Caco-2 (cell line): Measurements from ENCODE around the gene ATP1A1. TPM values are rescaled to one million over a fixed set of nuclear protein-coding genes. Genes with fewer than 3 reads are reported as not detected.

Experiments used
- BruUV-seq: library from RNA; stranded (reverse); fragments of 400-500 nt; replicated peaks from 2 replicates; lab custom pipeline; 2021; lab: Mats Ljungman, UMichigan
- CTCF ChIA-PET: fragments of 300-600 bp; sonication (Branson Sonifier 250); formaldehyde crosslinking; loops from one replicate; lab custom pipeline; 2022; ENCODE audit warnings: antibody characterized with exemption; lab: Charles Lee
- POLR2A ChIA-PET: fragments of 300-600 bp; sonication (Branson Sonifier 250); formaldehyde crosslinking; loops from one replicate; lab custom pipeline; 2022; ENCODE audit warnings: antibody characterized with exemption; lab: Charles Lee
- DNase-seq, 2 experiments: peaks; one replicate each; pipeline versions ENCODE4 v3.0.0 to v3.0.0-alpha.2; 2020 to 2022
- H3K27me3 ChIP-seq: replicated peaks from 2 replicates; pipeline ENCODE4 v1.6.0; 2011; ENCODE audit warnings: low read length; ENCODE audit not compliant: control insufficient read depth, insufficient read depth
- H3K36me3 ChIP-seq: 2 replicates; pipeline ENCODE4 v1.5.1; 2011; ENCODE audit warnings: low read length; ENCODE audit not compliant: control insufficient read depth, insufficient read depth
- H3K4me1 ChIP-seq: fragments of 250-450 bp; sonication (Bioruptor Pico); 2 replicates; pipeline ENCODE4 v1.5.1; 2020; ENCODE audit warnings: mild to moderate bottlenecking
- H3K4me3 ChIP-seq: 2 replicates; pipeline ENCODE4 v1.5.1; 2011; ENCODE audit warnings: low read depth, mild to moderate bottlenecking, control low read depth, low read length
- H3K9me3 ChIP-seq: fragments of 250-450 bp; sonication (Bioruptor Pico); 2 replicates; pipeline ENCODE4 v1.5.1; 2020; ENCODE audit warnings: mild to moderate bottlenecking, moderate library complexity
- H3K27ac Mint-ChIP-seq: one replicate; pipeline ENCODE4 v1.8.0; 2022; ENCODE audit warnings: mixed read lengths; ENCODE audit not compliant: unreplicated experiment
- H3K27me3 Mint-ChIP-seq: one replicate; pipeline ENCODE4 v1.8.0; 2022; ENCODE audit warnings: mixed read lengths; ENCODE audit not compliant: insufficient read depth, unreplicated experiment
- H3K36me3 Mint-ChIP-seq: one replicate; pipeline ENCODE4 v1.8.0; 2022; ENCODE audit warnings: mild to moderate bottlenecking, mixed read lengths; ENCODE audit not compliant: insufficient read depth, unreplicated experiment
- H3K4me1 Mint-ChIP-seq: one replicate; pipeline ENCODE4 v1.8.0; 2022; ENCODE audit warnings: low read depth, mixed read lengths; ENCODE audit not compliant: unreplicated experiment
- H3K4me3 Mint-ChIP-seq: one replicate; pipeline ENCODE4 v1.8.0; 2022; ENCODE audit warnings: mild to moderate bottlenecking, moderate library complexity, mixed read lengths; ENCODE audit not compliant: unreplicated experiment
- H3K9me3 Mint-ChIP-seq: one replicate; pipeline ENCODE4 v1.8.0; 2022; ENCODE audit warnings: mixed read lengths; ENCODE audit not compliant: unreplicated experiment
- intact Hi-C: fragments of 100-400 bp; cut with micrococcal nuclease; formaldehyde crosslinking; loops from one replicate; pipeline ENCODE4 v1.10.0; 2022; ENCODE audit not compliant: unreplicated experiment
- total RNA-seq: library from RNA; stranded (reverse); gene quantifications from 2 replicates; pipeline ENCODE4 v1.2.3, GENCODE V29; 2022
- TF ChIP-seq, protein P1 (sequence below), 2 experiments: fragments of 200-600 bp in 1 of 2; IDR thresholded peaks; 1 replicate in 1 of 2; 2 replicates in 1 of 2; pipeline versions ENCODE4 v1.5.1 to v1.8.0; 2011 to 2022; ENCODE audit warnings: antibody characterized with exemption in 1 of 2, control low read depth in 1 of 2, inconsistent platforms in 1 of 2, low read depth in 1 of 2, low read length in 1 of 2, mild to moderate bottlenecking in 1 of 2, moderate library complexity in 1 of 2; ENCODE audit not compliant: insufficient read depth in 1 of 2, severe bottlenecking in 1 of 2, unreplicated experiment in 1 of 2

The ATP1A1 gene
- total RNA-seq, 1 experiment from 2014 or later: 508 TPM

DNA sequence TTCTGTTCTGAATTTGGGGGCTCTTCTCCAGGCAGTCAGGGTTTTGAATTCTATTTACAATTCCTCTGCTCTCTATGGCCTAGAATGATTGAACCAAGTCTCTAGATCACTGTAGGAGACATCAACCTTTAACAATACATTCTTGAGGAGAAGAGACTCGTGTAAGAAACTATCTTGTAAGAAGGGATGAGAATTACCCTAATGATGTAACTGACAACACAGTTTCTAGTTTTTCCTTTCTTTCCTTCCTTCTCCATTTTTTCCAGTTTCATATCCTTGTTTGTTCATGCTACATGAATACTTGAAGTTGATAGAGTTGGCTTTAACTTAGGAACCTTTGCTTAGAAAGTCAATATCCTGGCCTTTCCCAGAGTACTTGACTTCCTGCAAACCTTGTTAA, 1.3 kb upstream of the ATP1A1 start:
- TF ChIP-seq, protein P1, sequence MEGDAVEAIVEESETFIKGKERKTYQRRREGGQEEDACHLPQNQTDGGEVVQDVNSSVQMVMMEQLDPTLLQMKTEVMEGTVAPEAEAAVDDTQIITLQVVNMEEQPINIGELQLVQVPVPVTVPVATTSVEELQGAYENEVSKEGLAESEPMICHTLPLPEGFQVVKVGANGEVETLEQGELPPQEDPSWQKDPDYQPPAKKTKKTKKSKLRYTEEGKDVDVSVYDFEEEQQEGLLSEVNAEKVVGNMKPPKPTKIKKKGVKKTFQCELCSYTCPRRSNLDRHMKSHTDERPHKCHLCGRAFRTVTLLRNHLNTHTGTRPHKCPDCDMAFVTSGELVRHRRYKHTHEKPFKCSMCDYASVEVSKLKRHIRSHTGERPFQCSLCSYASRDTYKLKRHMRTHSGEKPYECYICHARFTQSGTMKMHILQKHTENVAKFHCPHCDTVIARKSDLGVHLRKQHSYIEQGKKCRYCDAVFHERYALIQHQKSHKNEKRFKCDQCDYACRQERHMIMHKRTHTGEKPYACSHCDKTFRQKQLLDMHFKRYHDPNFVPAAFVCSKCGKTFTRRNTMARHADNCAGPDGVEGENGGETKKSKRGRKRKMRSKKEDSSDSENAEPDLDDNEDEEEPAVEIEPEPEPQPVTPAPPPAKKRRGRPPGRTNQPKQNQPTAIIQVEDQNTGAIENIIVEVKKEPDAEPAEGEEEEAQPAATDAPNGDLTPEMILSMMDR (IDR thresholded peaks at IDR 0.05; ENCODE audit: insufficient read depth in 1 of 2, low read depth in 1 of 2, low read length in 1 of 2, severe bottlenecking in 1 of 2, unreplicated experiment in 1 of 2): no peak
- no TSS peak for BruUV-seq
- Histone ChIP-seq H3K27me3 (no peaks in the 10 kb centered on the region), H3K4me3 (peak overlapping the region; percentile 86; the same call in 1 of the 2 replicates), H3K4me1 (peaks cover 12% of the 10 kb centered on the region), H3K36me3 (no peaks in the 10 kb centered on the region), H3K9me3 (no peaks in the 10 kb centered on the region)
- CTCF ChIA-PET: interaction anchor here (1.9 kb wide), 1 partner anchor 114 kb away, joined by 4 read pairs; no protein-coding TSS in a partner anchor
- Mint-ChIP-seq H3K4me3 (peak overlapping the region; percentile 89), H3K27me3 (no peaks in the 10 kb centered on the region), H3K27ac (peak overlapping the region; percentile 91), H3K4me1 (peaks cover 10% of the 10 kb centered on the region), H3K36me3 (peaks cover 26% of the 10 kb centered on the region), H3K9me3 (no peaks in the 10 kb centered on the region)
- intact Hi-C loops: loop anchor here (2.0 to 5.0 kb wide), 3 partner anchors 53 to 219 kb away; no protein-coding TSS in a partner anchor
- no peak for DNase-seq
- POLR2A ChIA-PET: interaction anchor here (0.5 to 1.0 kb wide), 2 partner anchors 11 to 14 kb away, joined by 3 to 4 read pairs; no protein-coding TSS in a partner anchor

DNA sequence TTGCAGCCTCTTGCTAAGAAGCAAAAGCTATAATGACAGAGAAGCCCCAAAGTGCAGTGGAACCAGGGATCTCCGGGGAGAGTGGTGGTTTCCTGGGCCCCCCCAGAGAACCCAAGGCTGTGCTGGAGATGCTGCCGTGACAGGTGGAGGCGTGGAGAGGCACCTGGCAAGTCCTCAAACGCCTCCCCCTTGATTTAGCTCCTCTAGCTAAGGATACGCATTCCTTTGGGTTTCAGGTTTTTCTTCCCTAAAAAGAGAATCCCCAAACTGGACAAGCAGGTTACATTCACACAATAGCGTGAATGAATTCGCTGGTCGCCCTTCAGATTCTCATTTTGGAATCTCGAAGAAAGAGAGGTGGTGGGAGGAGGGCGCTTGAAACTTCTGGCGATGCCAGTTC, 853 bp upstream of the ATP1A1 start:
- Histone ChIP-seq H3K4me1 (peaks cover 16% of the 10 kb centered on the region), H3K27me3 (no peaks in the 10 kb centered on the region), H3K9me3 (no peaks in the 10 kb centered on the region), H3K4me3 (peak overlapping the region; percentile 86), H3K36me3 (no peaks in the 10 kb centered on the region)
- TF ChIP-seq, protein P1 (IDR thresholded peaks at IDR 0.05; ENCODE audit: insufficient read depth in 1 of 2, low read depth in 1 of 2, low read length in 1 of 2, severe bottlenecking in 1 of 2, unreplicated experiment in 1 of 2): no peak
- Mint-ChIP-seq H3K9me3 (no peaks in the 10 kb centered on the region), H3K36me3 (peaks cover 27% of the 10 kb centered on the region), H3K4me1 (peaks cover 10% of the 10 kb centered on the region), H3K27me3 (no peaks in the 10 kb centered on the region), H3K27ac (peak overlapping the region; percentile 91), H3K4me3 (peak overlapping the region; percentile 89)
- TSS peak; percentile 75 for BruUV-seq
- intact Hi-C loops: loop anchor here (2.0 to 5.0 kb wide), 3 partner anchors 53 to 219 kb away; no protein-coding TSS in a partner anchor
- CTCF ChIA-PET: interaction anchor here (1.9 kb wide), 1 partner anchor 113 kb away, joined by 4 read pairs; no protein-coding TSS in a partner anchor
- no peak for DNase-seq
- POLR2A ChIA-PET: interaction anchor here (1.0 kb wide), 1 partner anchor 10 kb away, joined by 3 read pairs; no protein-coding TSS in a partner anchor

DNA sequence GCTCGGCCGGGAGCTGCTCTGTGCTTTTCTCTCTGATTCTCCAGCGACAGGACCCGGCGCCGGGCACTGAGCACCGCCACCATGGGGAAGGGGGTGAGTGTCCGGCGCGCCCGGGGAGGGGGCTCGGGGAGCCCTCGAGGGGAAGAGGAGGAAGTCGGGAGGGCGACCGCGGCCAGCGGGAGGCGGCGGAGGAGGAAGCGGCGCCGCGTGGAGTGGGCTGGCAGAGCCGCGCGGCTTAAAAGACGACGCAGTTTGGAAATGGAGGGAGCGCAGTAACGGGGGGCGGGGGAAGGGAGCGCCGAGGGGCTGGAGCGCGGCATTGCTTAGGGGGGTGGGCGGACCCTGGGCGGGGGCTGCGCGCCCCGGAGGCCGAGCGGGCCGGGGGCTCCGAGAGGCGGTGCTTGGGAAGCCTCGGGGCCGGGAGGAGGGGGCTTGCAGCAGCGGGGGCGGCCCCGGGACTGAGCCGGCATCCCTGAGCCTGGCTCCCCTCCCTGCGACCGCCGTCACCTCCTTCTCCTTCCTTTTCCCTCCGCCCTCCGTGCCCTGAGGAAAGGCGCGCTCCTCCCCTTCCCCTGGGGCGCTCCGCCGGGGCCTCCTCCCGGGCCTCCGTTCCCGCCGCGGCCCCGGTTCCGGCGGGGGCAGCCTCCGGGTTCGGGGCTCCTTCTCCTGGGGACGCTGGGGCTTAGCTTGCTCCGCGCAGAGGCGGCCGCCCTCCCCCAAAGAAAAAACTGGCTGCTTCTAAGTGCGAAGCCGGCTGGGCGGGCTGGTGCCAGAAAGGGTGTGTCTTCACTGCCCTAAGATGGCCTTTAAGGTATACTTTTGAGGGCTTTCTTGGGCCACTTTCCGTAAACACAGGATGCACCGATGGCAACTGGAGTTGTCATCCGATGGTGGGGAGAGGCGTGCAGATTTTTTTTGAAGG, 648 bp downstream of the ATP1A1 start:
- ChIA-PET POLR2A (interaction anchor here (0.7 to 1.0 kb wide), 3 partner anchors 8 to 55 kb away, joined by 4 to 13 read pairs (median 5); no protein-coding TSS in a partner anchor), CTCF (interaction anchor here (0.6 to 0.8 kb wide), 2 partner anchors 102 to 234 kb away, joined by 6 to 8 read pairs; no protein-coding TSS in a partner anchor)
- BruUV-seq: no TSS peak
- H3K36me3 ChIP-seq: no peaks in the 10 kb centered on the region
- Mint-ChIP-seq H3K9me3 (no peaks in the 10 kb centered on the region), H3K36me3 (peaks cover 38% of the 10 kb centered on the region), H3K4me1 (peaks cover 23% of the 10 kb centered on the region), H3K27ac (peak overlapping the region; percentile 91), H3K27me3 (no peaks in the 10 kb centered on the region), H3K4me3 (peak overlapping the region; percentile 89)
- H3K4me3 ChIP-seq: peak overlapping the region; percentile 86
- TF ChIP-seq, protein P1 (IDR thresholded peaks at IDR 0.05; ENCODE audit: insufficient read depth in 1 of 2, low read depth in 1 of 2, low read length in 1 of 2, severe bottlenecking in 1 of 2, unreplicated experiment in 1 of 2): no peak
- intact Hi-C loops: loop anchor here (2.0 to 5.0 kb wide), 3 partner anchors 55 to 221 kb away; no protein-coding TSS in a partner anchor
- H3K27me3 ChIP-seq: no peaks in the 10 kb centered on the region
- no peaks in the 10 kb centered on the region for H3K9me3 ChIP-seq
- H3K4me1 ChIP-seq: peaks cover 31% of the 10 kb centered on the region
- DNase-seq: peak; percentile 39 to 52
